SK-N-SH (cell line): Measurements from ENCODE around the gene NOP9. TPM values are rescaled to one million over a fixed set of nuclear protein-coding genes. Genes with fewer than 3 reads are reported as not detected.

Source experiments
- polyA plus RNA-seq, 3 experiments: library from polyadenylated mRNA; depleted of rRNA; stranded (reverse); fragments of >200 nt; gene quantifications; 2 replicates each; pipeline ENCODE4 v1.2.3, GENCODE V29; 2012
- small RNA-seq, 7 experiments: library from RNA; depleted of rRNA; stranded (forward); fragments of <200 nt; gene quantifications; one replicate each; pipeline ENCODE3, GENCODE V24; 2012

The NOP9 gene
- polyA plus RNA-seq, 1 of the 3 experiments (the other 2 are of a cell fraction) = 11.9 TPM

Small RNA genes within 50 kb of the gene (small RNA-seq; reads per million reads assigned to genes)
- gene RF00026 = 0 reads per million in 7 experiments

Other genes with a start within 250 kb of the NOP9 start
- 0.32 and 0.43 TPM in 2 replicates for gene CARMIL3, start 247.8 kb upstream of the NOP9 start, polyA plus RNA-seq (2012; rRNA removed)
- not detected in 2 replicates for gene CPNE6, start 228.3 kb upstream of the NOP9 start, polyA plus RNA-seq (2012; rRNA removed)
- 16.2 and 16.6 TPM in 2 replicates for gene PCK2, start 205.5 kb upstream of the NOP9 start, polyA plus RNA-seq (2012; rRNA removed)
- gene DCAF11, start 185.1 kb upstream of the NOP9 start, polyA plus RNA-seq (2012; rRNA removed) = 34.6 and 36.7 TPM in 2 replicates
- gene NRL, start 184.9 kb upstream of the NOP9 start, polyA plus RNA-seq (2012; rRNA removed) = 0.76 and 0.88 TPM in 2 replicates
- gene FITM1, start 169.2 kb upstream of the NOP9 start, polyA plus RNA-seq (2012; rRNA removed) = 0.12 TPM in 1 of 2 replicates, not detected in the other
- gene PSME1, start 163.7 kb upstream of the NOP9 start, polyA plus RNA-seq (2012; rRNA removed) = 154 and 287 TPM in 2 replicates
- gene EMC9, start 158.3 kb upstream of the NOP9 start, polyA plus RNA-seq (2012; rRNA removed) = 14.5 and 19.3 TPM in 2 replicates
- 129 and 147 TPM in 2 replicates for gene PSME2, start 153.2 kb upstream of the NOP9 start, polyA plus RNA-seq (2012; rRNA removed)
- 19.2 and 20.4 TPM in 2 replicates for gene RNF31, start 152.4 kb upstream of the NOP9 start, polyA plus RNA-seq (2012; rRNA removed)
- 37.6 and 43.6 TPM in 2 replicates for gene IRF9, start 138.6 kb upstream of the NOP9 start, polyA plus RNA-seq (2012; rRNA removed)
- gene REC8, start 127.8 kb upstream of the NOP9 start, polyA plus RNA-seq (2012; rRNA removed) = 13.1 and 23.2 TPM in 2 replicates
- 39.7 and 61.3 TPM in 2 replicates for gene IPO4, start 111.0 kb upstream of the NOP9 start, polyA plus RNA-seq (2012; rRNA removed)
- gene TM9SF1, start 104.4 kb upstream of the NOP9 start, polyA plus RNA-seq (2012; rRNA removed) = 48.7 and 54.8 TPM in 2 replicates
- gene TSSK4, start 94.2 kb upstream of the NOP9 start, polyA plus RNA-seq (2012; rRNA removed) = 0.05 TPM in 1 of 2 replicates, not detected in the other
- 92.4 and 96.1 TPM in 2 replicates for gene CHMP4A, start 86.4 kb upstream of the NOP9 start, polyA plus RNA-seq (2012; rRNA removed)
- 36.4 and 36.7 TPM in 2 replicates for gene MDP1, start 83.8 kb upstream of the NOP9 start, polyA plus RNA-seq (2012; rRNA removed)
- gene NEDD8, start 67.5 kb upstream of the NOP9 start, polyA plus RNA-seq (2012; rRNA removed) = 465 and 534 TPM in 2 replicates
- gene GMPR2, start 66.9 kb upstream of the NOP9 start, polyA plus RNA-seq (2012; rRNA removed) = 97.0 and 149 TPM in 2 replicates
- 38.3 and 42.2 TPM in 2 replicates for gene TINF2, start 57.2 kb upstream of the NOP9 start, polyA plus RNA-seq (2012; rRNA removed)
- 2.7 and 3.0 TPM in 2 replicates for gene TGM1, start 36.7 kb upstream of the NOP9 start, polyA plus RNA-seq (2012; rRNA removed)
- gene RABGGTA, start 28.3 kb upstream of the NOP9 start, polyA plus RNA-seq (2012; rRNA removed) = 54.9 and 59.4 TPM in 2 replicates
- gene DHRS1, start 70 bp upstream of the NOP9 start, polyA plus RNA-seq (2012; rRNA removed) = 65.4 and 71.7 TPM in 2 replicates
- gene CIDEB, start 8.1 kb downstream of the NOP9 start, polyA plus RNA-seq (2012; rRNA removed) = 0.03 and 0.05 TPM in 2 replicates
- 8.2 and 12.2 TPM in 2 replicates for gene LTB4R2, start 10.3 kb downstream of the NOP9 start, polyA plus RNA-seq (2012; rRNA removed)
- gene LTB4R, start 11.7 kb downstream of the NOP9 start, polyA plus RNA-seq (2012; rRNA removed) = 11.9 and 14.0 TPM in 2 replicates
- 0.03 and 0.08 TPM in 2 replicates for gene ADCY4, start 35.2 kb downstream of the NOP9 start, polyA plus RNA-seq (2012; rRNA removed)
- not detected in 2 replicates for gene RIPK3, start 40.1 kb downstream of the NOP9 start, polyA plus RNA-seq (2012; rRNA removed)
- 24.9 and 25.3 TPM in 2 replicates for gene NFATC4, start 68.3 kb downstream of the NOP9 start, polyA plus RNA-seq (2012; rRNA removed)
- 4.7 and 4.8 TPM in 2 replicates for gene NYNRIN, start 99.2 kb downstream of the NOP9 start, polyA plus RNA-seq (2012; rRNA removed)
- 1.8 TPM in 2 replicates for gene CBLN3, start 129.8 kb downstream of the NOP9 start, polyA plus RNA-seq (2012; rRNA removed)
- gene KHNYN, start 130.1 kb downstream of the NOP9 start, polyA plus RNA-seq (2012; rRNA removed) = 18.3 and 21.8 TPM in 2 replicates
- gene SDR39U1, start 142.9 kb downstream of the NOP9 start, polyA plus RNA-seq (2012; rRNA removed) = 81.8 and 88.4 TPM in 2 replicates
- gene CMA1, start 208.4 kb downstream of the NOP9 start, polyA plus RNA-seq (2012; rRNA removed) = not detected in 2 replicates